Fibroblast of skin of left biceps (primary cell): ENCODE data around the gene TBCK.
"Not testable (repeated sequence)": the region's sequence is repeated elsewhere in the genome, so short reads cannot be mapped to it uniquely, and the experiment has no call there.

Experiments used
- DNase-seq, 2 experiments: peaks; one replicate each; pipeline ENCODE4 v3.0.0-alpha.2; 2013; ENCODE audit warnings: low read depth in 2 of 2

The TBCK gene

GRCh38 chr4:106119949-106120555 is 196.0 kb downstream of the TBCK start:
- DNase-seq: not testable (repeated sequence)

- no peak for DNase-seq
Observed at GRCh38 chr4:106116025-106116424, 200.0 kb downstream of the TBCK start.

GRCh38 chr4:106114270-106114669 is 201.7 kb downstream of the TBCK start:
- no peak for DNase-seq

GRCh38 chr4:106111778-106112469 is 204.1 kb downstream of the TBCK start:
- not testable (repeated sequence) for DNase-seq

- no peak for DNase-seq
Observed at GRCh38 chr4:106109929-106110328, 206.1 kb downstream of the TBCK start.

GRCh38 chr4:106105697-106106096 is 210.3 kb downstream of the TBCK start:
- DNase-seq: no peak

- DNase-seq: no peak
Observed at GRCh38 chr4:106104276-106104675, 211.7 kb downstream of the TBCK start.

GRCh38 chr4:106096454-106096853 is 219.6 kb downstream of the TBCK start:
- DNase-seq: no peak

GRCh38 chr4:106095408-106095807 is 220.6 kb downstream of the TBCK start:
- no peak for DNase-seq

- DNase-seq: no peak
Observed at GRCh38 chr4:106092361-106093040, 223.5 kb downstream of the TBCK start.

GRCh38 chr4:106090826-106091225 is 225.2 kb downstream of the TBCK start:
- no peak for DNase-seq

- no peak for DNase-seq
Observed at GRCh38 chr4:106083065-106083464, 232.9 kb downstream of the TBCK start.

- no peak for DNase-seq
Observed at GRCh38 chr4:106080376-106080775, 235.6 kb downstream of the TBCK start.

- DNase-seq: no peak
Observed at GRCh38 chr4:106079616-106080015, 236.4 kb downstream of the TBCK start.

GRCh38 chr4:106065018-106065417 is 251.0 kb downstream of the TBCK start:
- no peak for DNase-seq

- peak in 1 of 2 experiments; percentile 17 for DNase-seq
Observed at GRCh38 chr4:106063009-106063408, 253.0 kb downstream of the TBCK start.

GRCh38 chr4:106062452-106062875 is 253.5 kb downstream of the TBCK start:
- peak; percentile 39 to 44 for DNase-seq

GRCh38 chr4:106058921-106059320 is 257.1 kb downstream of the TBCK start:
- DNase-seq: no peak

- DNase-seq: no peak
Observed at GRCh38 chr4:106056914-106057313, 259.1 kb downstream of the TBCK start.

- DNase-seq: no peak
Observed at GRCh38 chr4:106051514-106051913, 264.5 kb downstream of the TBCK start.

- no peak for DNase-seq
Observed at GRCh38 chr4:106049490-106049889, 266.5 kb downstream of the TBCK start.

- no peak for DNase-seq
Observed at GRCh38 chr4:106048250-106048971, 267.6 kb downstream of the TBCK start.
